ENCODE results near the gene LRP2. TPM values are rescaled to one million over a fixed set of nuclear protein-coding genes. Genes with fewer than 3 reads are reported as not detected.

Gene LRP2
- total and polyA plus RNA-seq, 2 of the 4 experiments (the other 2 are of a cell fraction), result not detected

- no CpG with 5 or more reads among the region's 10 CpGs for WGBS, 2 experiments (ENCODE audit: extremely low coverage in 2 of 2, insufficient read length in 1 of 2)
- H4K20me1 ChIP-seq (ENCODE audit: insufficient read depth, low read length), result no peaks in the 10 kb centered on the region
- H3K4me3 ChIP-seq (ENCODE audit: insufficient read depth, low read depth, low read length), result no peak overlapping the region
- no peaks in the 10 kb centered on the region for H3K27me3 ChIP-seq (ENCODE audit: control insufficient read depth, insufficient read depth, low read length)
- dilution Hi-C loops (cut with HindIII; ENCODE audit: low sequenced_read_pairs, unreplicated experiment) (no loop called here), intact Hi-C loops (cut with micrococcal nuclease) (loop anchor here (1.0 kb wide), 1 partner anchor 33 kb away; no protein-coding TSS in a partner anchor), in situ Hi-C loops (cut with MboI; ENCODE audit: low sequenced_read_pairs) (no loop called here)
- H2BK20ac ChIP-seq (ENCODE audit: low read depth, low read length), result no peak overlapping the region
- DNase-seq (peak; percentile 53), ATAC-seq (ENCODE audit: low read depth) (peak; percentile 88)
- H2AK9ac ChIP-seq (replicated peaks; ENCODE audit: low read depth, low read length, poor library complexity), result no peak overlapping the region
- no peak overlapping the region for H4K8ac ChIP-seq (ENCODE audit: low read depth in 2 of 2, low read length in 2 of 2)
- POLR2A ChIA-PET (ENCODE audit: unreplicated experiment), result no interaction called here
- no peak overlapping the region for H3K23ac ChIP-seq (ENCODE audit: low read depth, low read length)
- H4K5ac ChIP-seq (ENCODE audit: low read depth, low read length), result no peak overlapping the region
- H3K4me1 ChIP-seq (ENCODE audit: control insufficient read depth, insufficient read depth, low read length), result no peaks in the 10 kb centered on the region
- no peaks in the 10 kb centered on the region for H3K9me3 ChIP-seq (ENCODE audit: control insufficient read depth, insufficient read depth, low read length)
- no peak overlapping the region for H2AFZ ChIP-seq (replicated peaks; ENCODE audit: low read length, poor library complexity)
- H3K27ac ChIP-seq (ENCODE audit: insufficient read depth, low read length), result no peak overlapping the region
- no peak overlapping the region for H2BK120ac ChIP-seq (ENCODE audit: low read depth, low read length)
- H3K56ac ChIP-seq (ENCODE audit: extremely low read depth, insufficient read depth, low read length), result no peak overlapping the region
- no peak overlapping the region for H3K14ac ChIP-seq (replicated peaks; ENCODE audit: low read depth, low read length)
- H3K18ac ChIP-seq (ENCODE audit: low read depth, low read length), result no peak overlapping the region
- no peak overlapping the region for H4K91ac ChIP-seq (ENCODE audit: insufficient read depth, low read depth, low read length)
- no peak overlapping the region for H2AK5ac ChIP-seq (ENCODE audit: low read depth, low read length)
- TF ChIP-seq POLR2A (IDR thresholded peaks at IDR 0.05; ENCODE audit: low read depth, low read length), result no peak
- no peak for TF ChIP-seq NFE2L2 (IDR thresholded peaks at IDR 0.05; ENCODE audit: low read depth, low read length)
- no peak for TF ChIP-seq MAFK (IDR thresholded peaks at IDR 0.05; ENCODE audit: low read depth, low read length)
- peak; percentile 52 for TF ChIP-seq SMC3 (IDR thresholded peaks at IDR 0.05; ENCODE audit: low read depth, low read length)
- peak; percentile 38 for TF ChIP-seq RAD21 (IDR thresholded peaks at IDR 0.05; ENCODE audit: low read length)
- no peak for TF ChIP-seq USF2 (IDR thresholded peaks at IDR 0.05; ENCODE audit: low read depth, low read length)
- no peak for TF ChIP-seq RCOR1 (IDR thresholded peaks at IDR 0.05; ENCODE audit: insufficient replicate concordance, low read length)
- TF ChIP-seq MAZ (IDR thresholded peaks at IDR 0.05; ENCODE audit: borderline replicate concordance, low read depth, low read length), result no peak
- no peak for TF ChIP-seq RFX5 (IDR thresholded peaks at IDR 0.05; ENCODE audit: low read depth, low read length)
- no peak for TF ChIP-seq CEBPB (IDR thresholded peaks at IDR 0.05; ENCODE audit: low read depth, low read length)
- peak; percentile 75 for TF ChIP-seq CTCF (conservative IDR thresholded peaks at IDR 0.05; ENCODE audit: low read depth, low read length)
- no peak for TF ChIP-seq MXI1 (IDR thresholded peaks at IDR 0.05; ENCODE audit: borderline replicate concordance, low read depth, low read length)
- H2BK15ac ChIP-seq (ENCODE audit: low read depth, low read length), result no peak overlapping the region
- no peak overlapping the region for H2BK5ac ChIP-seq (ENCODE audit: low read depth, low read length, poor library complexity, severe bottlenecking)
- CTCF ChIA-PET, result interaction anchor here (0.7 to 2.9 kb wide), 7 partner anchors 8 to 68 kb away, joined by 3 to 15 read pairs (median 4); no protein-coding TSS in a partner anchor
- H3K4me2 ChIP-seq (ENCODE audit: low read depth, low read length), result no peak overlapping the region
- no TSS peak for BruUV-seq (replicated peaks)
- no peak overlapping the region for H3K9ac ChIP-seq (ENCODE audit: low read depth, low read length)
- H3K79me1 ChIP-seq (ENCODE audit: low read depth in 1 of 2, low read length in 2 of 2), result no peaks in the 10 kb centered on the region
- H3K36me3 ChIP-seq (ENCODE audit: control insufficient read depth, insufficient read depth, low read length), result no peaks in the 10 kb centered on the region
- H3K9me1 ChIP-seq (ENCODE audit: insufficient read depth, low read length), result no peaks in the 10 kb centered on the region
- H3K4ac ChIP-seq (ENCODE audit: low read depth, low read length), result no peak overlapping the region
Observed at GRCh38 chr2:169141713-169142352, 220.5 kb downstream of the LRP2 start.
